GM21367 (cell line): ENCODE results near the gene CALHM6.
"Not testable (repeated sequence)": the region's sequence is repeated elsewhere in the genome, so short reads cannot be mapped to it uniquely, and the experiment has no call there.

Experiments used
- ATAC-seq: cut with Tn5 transposase; IDR thresholded peaks from one replicate; pipeline ENCODE4 v1.9.1; 2021; ENCODE audit not compliant: unreplicated experiment

The CALHM6 gene

GRCh38 chr6:116472706-116473105 is 11.5 kb downstream of the CALHM6 start:
- ATAC-seq: no peak

GRCh38 chr6:116475141-116475540 is 14.0 kb downstream of the CALHM6 start:
- no peak for ATAC-seq

GRCh38 chr6:116476002-116476678 is 15.0 kb downstream of the CALHM6 start:
- peak; percentile 100 for ATAC-seq

- ATAC-seq: no peak
Measured at GRCh38 chr6:116482780-116483179, 21.6 kb downstream of the CALHM6 start.

- no peak for ATAC-seq
Measured at GRCh38 chr6:116483616-116484015, 22.4 kb downstream of the CALHM6 start.

GRCh38 chr6:116485559-116486184 is 24.5 kb downstream of the CALHM6 start:
- no peak for ATAC-seq

GRCh38 chr6:116491610-116492330 is 30.6 kb downstream of the CALHM6 start:
- no peak for ATAC-seq

GRCh38 chr6:116492331-116493067 is 31.3 kb downstream of the CALHM6 start:
- no peak for ATAC-seq

GRCh38 chr6:116495161-116495560 is 34.0 kb downstream of the CALHM6 start:
- ATAC-seq: not testable (repeated sequence)

GRCh38 chr6:116497113-116497676 is 36.0 kb downstream of the CALHM6 start:
- ATAC-seq: no peak

GRCh38 chr6:116500969-116501433 is 39.8 kb downstream of the CALHM6 start:
- ATAC-seq: no peak

- no peak for ATAC-seq
Measured at GRCh38 chr6:116507324-116507723, 46.1 kb downstream of the CALHM6 start.

- no peak for ATAC-seq
Measured at GRCh38 chr6:116508527-116508926, 47.4 kb downstream of the CALHM6 start.

- ATAC-seq: no peak
Measured at GRCh38 chr6:116511424-116512110, 50.4 kb downstream of the CALHM6 start, which contains the start of gene CALHM5. Gene CALHM5, plus strand, starts transcription at chr6:116511639. Its CDS starts 58 bp downstream, at chr6:116511697.

GRCh38 chr6:116512111-116512559 is 51.0 kb downstream of the CALHM6 start:
- peak; percentile 71 for ATAC-seq

- ATAC-seq: no peak
Measured at GRCh38 chr6:116512734-116513133, 51.6 kb downstream of the CALHM6 start.
